Panc1 (cell line): ENCODE results near the gene C1QA. TPM values are rescaled to one million over a fixed set of nuclear protein-coding genes. Genes with fewer than 3 reads are reported as not detected.

Source experiments
- ATAC-seq: fragments of 200-7000 bp; cut with Tn5 transposase; 2 replicates; pipeline ENCODE4 v1.9.1; 2020; ENCODE audit warnings: mild to moderate bottlenecking, moderate library complexity
- BruUV-seq: library from RNA; stranded (reverse); fragments of 400-500 nt; replicated peaks from 2 replicates; lab custom pipeline; 2021; lab: Mats Ljungman, UMichigan
- CTCF ChIA-PET: fragments of 300-600 bp; sonication (Branson Sonifier 250); formaldehyde crosslinking; loops from one replicate; lab custom pipeline; 2022; ENCODE audit warnings: antibody characterized with exemption; lab: Charles Lee
- POLR2A ChIA-PET: fragments of 300-600 bp; sonication (Branson Sonifier 250); formaldehyde crosslinking; loops from one replicate; lab custom pipeline; 2022; ENCODE audit warnings: antibody characterized with exemption; lab: Charles Lee
- DNase-seq: peaks from one replicate; pipeline ENCODE4 v3.0.0-alpha.2; 2010; ENCODE audit warnings: low read depth, low spot score
- H3K27ac ChIP-seq: 2 replicates; pipeline ENCODE4 v1.5.1; 2011; ENCODE audit warnings: mild to moderate bottlenecking, low read length, inconsistent platforms
- H3K27me3 ChIP-seq: fragments of 200-500 bp; sonication (Bioruptor generic); 2 replicates; pipeline ENCODE4 v1.6.0; 2014; ENCODE audit warnings: low read length, inconsistent platforms; ENCODE audit not compliant: control insufficient read depth, insufficient read depth
- H3K36me3 ChIP-seq: fragments of 200-500 bp; sonication (Bioruptor generic); 2 replicates; pipeline ENCODE4 v1.5.1; 2014; ENCODE audit warnings: inconsistent platforms, mild to moderate bottlenecking, low read length, moderate library complexity; ENCODE audit not compliant: control insufficient read depth, insufficient read depth
- H3K4me1 ChIP-seq: 2 replicates; pipeline ENCODE4 v1.5.1; 2011; ENCODE audit warnings: inconsistent platforms, mild to moderate bottlenecking, low read length, moderate library complexity; ENCODE audit not compliant: control insufficient read depth, insufficient read depth
- H3K4me3 ChIP-seq, 2 experiments: 2 replicates each; pipeline ENCODE4 v1.5.1; 2011 to 2012; ENCODE audit warnings: low read depth in 2 of 2, low read length in 2 of 2, mild to moderate bottlenecking in 2 of 2, inconsistent platforms in 1 of 2, moderate library complexity in 1 of 2
- H3K9me3 ChIP-seq: fragments of 200-500 bp; sonication (Bioruptor generic); 2 replicates; pipeline ENCODE4 v1.5.1; 2014; ENCODE audit warnings: low read depth, mild to moderate bottlenecking, inconsistent platforms, low read length, moderate library complexity; ENCODE audit not compliant: control insufficient read depth, insufficient read depth
- CTCF ChIP-seq: fragments of 450-650 bp; IDR thresholded peaks from 2 replicates; pipeline ENCODE4 v1.5.1; 2017; ENCODE audit warnings: mild to moderate bottlenecking
- POLR2AphosphoS5 ChIP-seq: IDR thresholded peaks from 2 replicates; pipeline ENCODE4 v1.6.1; 2012; ENCODE audit warnings: mild to moderate bottlenecking, low read depth, low read length, moderate library complexity
- REST ChIP-seq, 2 experiments: IDR thresholded peaks; 2 replicates each; pipeline ENCODE4 v1.6.1; 2011 to 2012; ENCODE audit warnings: low read depth in 2 of 2, control low read depth in 1 of 2, low read length in 1 of 2, mild to moderate bottlenecking in 1 of 2, moderate library complexity in 1 of 2; ENCODE audit not compliant: insufficient read depth in 1 of 2
- SIN3A ChIP-seq: IDR thresholded peaks from 2 replicates; pipeline ENCODE4 v1.6.1; 2012; ENCODE audit warnings: low read depth, mild to moderate bottlenecking, low read length, moderate library complexity, borderline replicate concordance; ENCODE audit not compliant: insufficient read depth
- TCF7L2 ChIP-seq: IDR thresholded peaks from 2 replicates; pipeline ENCODE4 v1.6.1; 2011; ENCODE audit warnings: mild to moderate bottlenecking, low read depth, low read length, inconsistent platforms
- in situ Hi-C: cut with HindIII; loops from 2 replicates; pipeline ENCODE4 v1.10.0; 2016; ENCODE audit warnings: low sequenced_read_pairs, low pct_unique_long_range_greater_than_20kb
- intact Hi-C: fragments of 100-400 bp; cut with micrococcal nuclease; formaldehyde crosslinking; loops from one replicate; pipeline ENCODE4 v1.10.0; 2022; ENCODE audit not compliant: unreplicated experiment
- total RNA-seq: library from RNA; stranded (reverse); gene quantifications from one replicate; pipeline ENCODE4 v1.2.1, GENCODE V29; 2021; ENCODE audit not compliant: unreplicated experiment

The C1QA gene
- total RNA-seq, 1 experiment from 2014 or later, result 0.41 TPM

- BruUV-seq, result no TSS peak
- H3K36me3 ChIP-seq, result no peaks in the 10 kb centered on the region
- ATAC-seq (no peak), DNase-seq (no peak)
- H3K9me3 ChIP-seq, result no peaks in the 10 kb centered on the region
- no peaks in the 10 kb centered on the region for H3K4me1 ChIP-seq
- ChIA-PET POLR2A (no interaction called here), CTCF (no interaction called here)
- no peak for TF ChIP-seq TCF7L2
- TF ChIP-seq SIN3A, result no peak
- no peak for TF ChIP-seq CTCF
- TF ChIP-seq REST (IDR thresholded peaks at IDR 0.05; ENCODE audit: insufficient read depth in 1 of 2, low read depth in 2 of 2, low read length in 1 of 2), result no peak
- TF ChIP-seq POLR2AphosphoS5, result no peak
- no peak overlapping the region for H3K4me3 ChIP-seq
- in situ Hi-C loops, result no loop called here
- no peak overlapping the region for H3K27ac ChIP-seq
- H3K27me3 ChIP-seq, result peaks cover 3% of the 10 kb centered on the region
- intact Hi-C loops, result no loop called here
These were observed 2.2 kb downstream of the C1QA start for GRCh38 chr1:22638476-22639234.

GRCh38 chr1:22639286-22639685 lies 2.9 kb downstream of the C1QA start:
- Histone ChIP-seq H3K4me3 (no peak overlapping the region), H3K27ac (no peak overlapping the region), H3K36me3 (no peaks in the 10 kb centered on the region), H3K9me3 (no peaks in the 10 kb centered on the region), H3K27me3 (no peaks in the 10 kb centered on the region; the same call in 1 of the 2 replicates), H3K4me1 (no peaks in the 10 kb centered on the region)
- POLR2A ChIA-PET, result no interaction called here
- in situ Hi-C loops (no loop called here), intact Hi-C loops (no loop called here)
- DNase-seq, result no peak
- CTCF ChIA-PET, result interaction anchor here (0.6 kb wide), 1 partner anchor 146 kb away, joined by 9 read pairs; no protein-coding TSS in a partner anchor
- TF ChIP-seq TCF7L2 (no peak), REST (IDR thresholded peaks at IDR 0.05; ENCODE audit: insufficient read depth in 1 of 2, low read depth in 2 of 2, low read length in 1 of 2) (no peak), CTCF (peak; percentile 32; the same call in 1 of the 2 replicates)
- no TSS peak for BruUV-seq
- ATAC-seq, result no peak
